Muscle layer of duodenum (tissue), 2 donors: ENCODE data around the gene RFTN1.
A peak's percentile ranks its signal among the peaks of the same experiment; 100 is the strongest.

ENCODE experiments used
- H3K27ac ChIP-seq: one replicate; pipeline ENCODE4 v1.7.0; 2013; ENCODE audit warnings: mild to moderate bottlenecking, low read length
- H3K27me3 ChIP-seq: one replicate; pipeline ENCODE4 v1.7.0; 2013; ENCODE audit warnings: low read depth, mild to moderate bottlenecking, control low read depth, low read length
- H3K36me3 ChIP-seq, 2 donors: one replicate each; pipeline ENCODE4 v1.7.0; 2013; ENCODE audit warnings: low read length in 2 of 2, control low read depth in 1 of 2, mild to moderate bottlenecking in 1 of 2; ENCODE audit not compliant: insufficient read depth in 2 of 2, control insufficient read depth in 1 of 2
- H3K4me1 ChIP-seq, 2 donors: one replicate each; pipeline ENCODE4 v1.7.0; 2013; ENCODE audit warnings: low read length in 2 of 2, mild to moderate bottlenecking in 2 of 2, control low read depth in 1 of 2, moderate library complexity in 1 of 2; ENCODE audit not compliant: insufficient read depth in 2 of 2, control insufficient read depth in 1 of 2
- H3K4me3 ChIP-seq, 2 donors: one replicate each; pipeline ENCODE4 v1.7.0; 2013; ENCODE audit warnings: low read length in 2 of 2, low read depth in 1 of 2, mild to moderate bottlenecking in 1 of 2
- H3K9me3 ChIP-seq, 2 donors: one replicate each; pipeline ENCODE4 v1.7.0; 2013; ENCODE audit warnings: low read length in 2 of 2, control low read depth in 1 of 2, mild to moderate bottlenecking in 1 of 2; ENCODE audit not compliant: control insufficient read depth in 1 of 2
- donor health status: healthy.

Gene RFTN1

GRCh38 chr3:16482194-16482769 lies 31.2 kb downstream of the RFTN1 start:
- Histone ChIP-seq H3K4me1 (peaks cover 9 to 14% of the 10 kb centered on the region in 2 donors), H3K36me3 (no peaks in the 10 kb centered on the region), H3K4me3 (no peak overlapping the region), H3K27ac (no peak overlapping the region), H3K9me3 (no peaks in the 10 kb centered on the region), H3K27me3 (no peaks in the 10 kb centered on the region)

GRCh38 chr3:16481546-16481897 lies 32.0 kb downstream of the RFTN1 start:
- peak overlapping the region; percentile 18 for H3K27ac ChIP-seq
- peak overlapping the region in 1 of 2 donors; percentile 2 for H3K4me3 ChIP-seq
- peaks cover 9 to 16% of the 10 kb centered on the region in 2 donors for H3K4me1 ChIP-seq

DNA sequence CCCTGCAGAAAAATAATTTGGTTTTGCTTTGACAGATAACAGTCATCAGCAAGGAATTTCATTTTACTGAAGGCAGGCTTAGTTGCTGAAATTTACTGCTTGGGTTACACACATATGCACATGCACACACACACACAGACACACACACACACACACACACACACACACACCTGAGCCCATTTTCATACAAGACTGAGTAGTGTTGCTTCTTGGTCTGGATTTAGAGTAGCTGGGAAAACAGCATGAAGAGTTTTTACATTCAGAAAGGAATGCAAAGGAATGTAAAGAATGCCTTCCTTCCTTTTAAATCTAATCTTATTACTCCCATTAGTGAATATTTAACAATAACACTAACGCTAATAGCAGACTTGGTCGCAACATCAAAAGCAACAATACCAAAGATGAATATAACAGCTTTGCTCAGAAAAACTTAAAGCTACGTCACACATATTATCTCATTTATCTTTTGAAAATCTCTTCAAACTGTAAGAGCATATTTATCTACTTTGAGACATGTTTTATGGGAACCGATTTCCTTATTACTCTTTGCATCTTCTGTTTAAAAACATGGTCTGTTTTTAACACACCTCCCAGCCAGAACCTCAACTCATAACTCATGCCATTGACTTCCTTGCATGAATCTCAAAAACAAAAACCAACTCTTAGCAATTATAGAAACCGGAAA lies 32.5 kb downstream of the RFTN1 start:
- no peaks in the 10 kb centered on the region for H3K36me3 ChIP-seq
- H3K27ac ChIP-seq, result no peak overlapping the region
- H3K4me3 ChIP-seq, result peak overlapping the region in 1 of 2 donors; percentile 2
- H3K9me3 ChIP-seq, result no peaks in the 10 kb centered on the region
- no peaks in the 10 kb centered on the region for H3K27me3 ChIP-seq
- peaks cover 9 to 18% of the 10 kb centered on the region in 2 donors for H3K4me1 ChIP-seq

More at GRCh38 chr3:16481546-16481897, 32.0 kb downstream of the RFTN1 start:
- no peaks in the 10 kb centered on the region for H3K9me3 ChIP-seq
- no peaks in the 10 kb centered on the region for H3K27me3 ChIP-seq
- no peaks in the 10 kb centered on the region for H3K36me3 ChIP-seq

GRCh38 chr3:16478516-16478915 lies 35.0 kb downstream of the RFTN1 start:
- Histone ChIP-seq H3K9me3 (no peaks in the 10 kb centered on the region), H3K4me1 (peaks cover 9 to 18% of the 10 kb centered on the region in 2 donors), H3K27me3 (no peaks in the 10 kb centered on the region), H3K4me3 (no peak overlapping the region), H3K27ac (no peak overlapping the region), H3K36me3 (no peaks in the 10 kb centered on the region)

DNA sequence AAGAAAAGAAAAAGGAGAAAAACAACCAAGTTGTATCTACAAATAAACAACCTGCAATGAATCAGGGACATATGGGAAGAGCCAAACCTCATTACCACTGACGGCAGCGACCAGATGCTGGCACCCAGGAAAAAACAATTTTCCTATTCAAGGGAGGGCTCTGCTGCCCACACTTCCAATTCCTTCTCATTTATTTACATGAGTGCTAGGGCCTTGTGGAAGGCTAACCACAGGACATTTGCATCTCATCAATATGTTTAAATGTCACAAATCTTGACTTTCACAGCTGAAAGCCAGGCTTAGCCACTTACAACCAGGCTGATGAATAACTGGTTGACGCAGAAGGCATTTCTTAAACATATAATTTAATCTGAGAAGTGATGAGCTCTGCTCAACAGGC lies 36.0 kb downstream of the RFTN1 start:
- Histone ChIP-seq H3K36me3 (no peaks in the 10 kb centered on the region), H3K27me3 (no peaks in the 10 kb centered on the region), H3K4me1 (peaks cover 9 to 18% of the 10 kb centered on the region in 2 donors), H3K27ac (no peak overlapping the region), H3K4me3 (no peak overlapping the region), H3K9me3 (no peaks in the 10 kb centered on the region)

- H3K27ac ChIP-seq, result no peak overlapping the region
Observed at GRCh38 chr3:16477056-16477455, 36.4 kb downstream of the RFTN1 start.

GRCh38 chr3:16476636-16477035 lies 36.9 kb downstream of the RFTN1 start:
- H3K4me3 ChIP-seq, result no peak overlapping the region
- no peaks in the 10 kb centered on the region for H3K36me3 ChIP-seq
- no peak overlapping the region for H3K27ac ChIP-seq
- no peaks in the 10 kb centered on the region for H3K9me3 ChIP-seq
- peaks cover under 1 to 14% of the 10 kb centered on the region in 2 donors for H3K4me1 ChIP-seq
- no peaks in the 10 kb centered on the region for H3K27me3 ChIP-seq

More at GRCh38 chr3:16477056-16477455, 36.4 kb downstream of the RFTN1 start:
- Histone ChIP-seq H3K4me1 (peaks cover 4 to 18% of the 10 kb centered on the region in 2 donors), H3K4me3 (no peak overlapping the region), H3K27me3 (no peaks in the 10 kb centered on the region), H3K36me3 (no peaks in the 10 kb centered on the region), H3K9me3 (no peaks in the 10 kb centered on the region)

DNA sequence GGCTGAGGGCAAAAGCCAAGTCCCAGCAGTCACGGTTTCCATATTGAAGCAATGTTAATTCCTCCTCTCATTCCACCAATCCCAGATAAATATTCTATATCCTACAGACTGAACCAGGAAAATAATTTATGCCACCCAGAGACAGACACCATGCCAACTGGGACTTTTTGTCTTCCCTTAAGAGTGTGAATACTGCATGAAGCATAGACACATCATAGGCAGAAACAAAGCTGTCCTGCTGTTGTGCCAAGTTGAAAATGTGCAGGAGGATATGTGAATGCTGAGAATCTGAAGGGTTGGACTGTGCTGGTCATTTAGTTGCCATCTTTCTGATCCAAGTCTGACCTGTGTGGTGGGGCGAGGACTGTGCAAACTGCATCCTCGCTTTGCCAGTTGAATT lies 37.7 kb downstream of the RFTN1 start:
- no peak overlapping the region for H3K4me3 ChIP-seq
- no peaks in the 10 kb centered on the region for H3K36me3 ChIP-seq
- H3K27ac ChIP-seq, result no peak overlapping the region
- peaks cover 0 to 7% of the 10 kb centered on the region in 2 donors for H3K4me1 ChIP-seq
- no peaks in the 10 kb centered on the region for H3K27me3 ChIP-seq
- H3K9me3 ChIP-seq, result peaks cover 4 to 5% of the 10 kb centered on the region in 2 donors

- no peak overlapping the region for H3K4me3 ChIP-seq
- H3K27me3 ChIP-seq, result no peaks in the 10 kb centered on the region
- H3K9me3 ChIP-seq, result peaks cover 4 to 5% of the 10 kb centered on the region in 2 donors
- H3K27ac ChIP-seq, result no peak overlapping the region
- peaks cover 0 to 5% of the 10 kb centered on the region in 2 donors for H3K4me1 ChIP-seq
- no peaks in the 10 kb centered on the region for H3K36me3 ChIP-seq
Observed at GRCh38 chr3:16474920-16475319, 38.6 kb downstream of the RFTN1 start.

DNA sequence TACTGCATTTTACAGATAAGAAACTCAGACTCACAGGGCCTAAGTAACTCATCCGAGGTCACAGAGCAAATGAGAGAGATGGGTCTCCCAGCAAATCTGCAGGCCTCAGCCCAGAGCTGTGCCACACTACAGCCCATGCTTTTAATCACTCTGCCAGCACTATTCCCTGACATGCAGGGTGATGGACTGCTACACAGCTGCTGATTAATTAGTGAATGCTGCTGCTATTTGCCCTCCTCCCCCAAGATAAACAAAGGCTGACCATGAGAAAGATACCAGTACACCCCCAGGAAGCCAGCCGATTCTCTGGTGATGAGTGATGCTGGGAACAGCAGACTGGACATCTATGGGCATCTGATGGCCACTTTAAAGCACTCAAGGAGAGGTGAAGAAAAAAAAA lies 39.3 kb downstream of the RFTN1 start:
- peaks cover 0 to 5% of the 10 kb centered on the region in 2 donors for H3K4me1 ChIP-seq
- H3K36me3 ChIP-seq, result no peaks in the 10 kb centered on the region
- H3K27me3 ChIP-seq, result no peaks in the 10 kb centered on the region
- no peak overlapping the region for H3K4me3 ChIP-seq
- peaks cover 4 to 5% of the 10 kb centered on the region in 2 donors for H3K9me3 ChIP-seq
- H3K27ac ChIP-seq, result no peak overlapping the region

DNA sequence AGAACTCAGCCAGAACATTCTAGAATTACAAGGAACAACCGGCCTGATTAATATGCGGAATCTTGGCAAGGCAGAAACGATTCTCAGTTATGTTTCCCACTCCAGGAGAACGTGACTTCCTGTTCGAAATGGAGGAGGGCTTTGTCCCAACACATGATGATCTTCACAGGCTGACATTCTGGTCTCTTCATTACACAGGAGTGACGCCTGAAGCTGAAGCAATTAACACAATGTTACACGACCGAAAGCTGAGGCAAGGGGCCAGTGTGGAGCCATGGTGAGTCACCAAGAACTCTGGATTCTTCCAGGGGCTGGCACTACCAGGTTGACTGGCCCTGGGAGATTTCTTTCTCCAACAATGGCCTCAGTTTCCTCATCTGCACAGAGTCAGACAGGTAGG lies 40.9 kb downstream of the RFTN1 start:
- no peak overlapping the region for H3K27ac ChIP-seq
- H3K4me1 ChIP-seq, result peaks cover 0 to 5% of the 10 kb centered on the region in 2 donors
- H3K36me3 ChIP-seq, result no peaks in the 10 kb centered on the region
- H3K27me3 ChIP-seq, result no peaks in the 10 kb centered on the region
- no peak overlapping the region for H3K4me3 ChIP-seq
- peaks cover 4 to 5% of the 10 kb centered on the region in 2 donors for H3K9me3 ChIP-seq
